GM12878 (cell line): ENCODE data around the gene ZNF410. TPM values are rescaled to one million over a fixed set of nuclear protein-coding genes. Genes with fewer than 3 reads are reported as not detected.

Experiments
- BCL11A ChIP-seq: IDR thresholded peaks from 2 replicates; pipeline ENCODE4 v1.6.1; 2011; ENCODE audit warnings: low read depth, low read length
- BMI1 ChIP-seq: fragments of 450-650 bp; IDR thresholded peaks from 2 replicates; pipeline ENCODE4 v1.6.1; 2016; ENCODE audit warnings: mild to moderate bottlenecking, moderate library complexity, borderline replicate concordance
- CBFB ChIP-seq: IDR thresholded peaks from 2 replicates; pipeline ENCODE4 v1.6.1; 2016; ENCODE audit warnings: antibody characterized with exemption, low read depth
- E2F8 ChIP-seq: fragments of 450-650 bp; IDR thresholded peaks from 2 replicates; pipeline ENCODE4 v1.6.1; 2018; ENCODE audit warnings: mild to moderate bottlenecking, low read depth, moderate library complexity; ENCODE audit not compliant: partially characterized antibody
- EGR1 ChIP-seq, 2 experiments: IDR thresholded peaks; 1 replicate in 1 of 2; 2 replicates in 1 of 2; pipeline ENCODE4 v1.6.1; 2011 to 2012; ENCODE audit warnings: low read depth in 2 of 2, low read length in 2 of 2, borderline replicate concordance in 1 of 2, mild to moderate bottlenecking in 1 of 2, moderate library complexity in 1 of 2
- EP300 ChIP-seq, 2 experiments: fragments of 150-350 bp in 1 of 2; IDR thresholded peaks; 2 replicates each; pipeline ENCODE4 v1.6.1; 2011 to 2012; ENCODE audit warnings: low read depth in 2 of 2, low read length in 2 of 2, borderline replicate concordance in 1 of 2, improper control_type of control experiment in 1 of 2, inconsistent platforms in 1 of 2; ENCODE audit not compliant: control insufficient read depth in 1 of 2
- KDM1A ChIP-seq: fragments of 200-600 bp; sonication (generic); IDR thresholded peaks from 2 replicates; pipeline ENCODE4 v1.6.1; 2016; ENCODE audit warnings: borderline replicate concordance
- MEF2A ChIP-seq: IDR thresholded peaks from 2 replicates; pipeline ENCODE4 v1.6.1; 2011; ENCODE audit warnings: low read depth, mild to moderate bottlenecking, low read length, moderate library complexity; ENCODE audit not compliant: insufficient read depth
- NFXL1 ChIP-seq: fragments of 450-650 bp; IDR thresholded peaks from 2 replicates; pipeline ENCODE4 v1.6.1; 2017; ENCODE audit warnings: antibody characterized with exemption, mild to moderate bottlenecking, borderline replicate concordance
- NFYA ChIP-seq: IDR thresholded peaks from 2 replicates; pipeline ENCODE4 v1.6.1; 2011; ENCODE audit warnings: low read depth, mild to moderate bottlenecking, low read length, improper control_type of control experiment, borderline replicate concordance
- RAD51 ChIP-seq: fragments of 450-650 bp; IDR thresholded peaks from 2 replicates; pipeline ENCODE4 v1.6.1; 2016; ENCODE audit warnings: moderate library complexity, mild to moderate bottlenecking, inconsistent platforms
- RFX5 ChIP-seq: IDR thresholded peaks from 2 replicates; pipeline ENCODE4 v1.6.1; 2011; ENCODE audit warnings: low read depth, low read length, improper control_type of control experiment
- SUZ12 ChIP-seq: fragments of 200-600 bp; sonication (generic); IDR thresholded peaks from one replicate; pipeline ENCODE4 v1.6.1; 2018; ENCODE audit warnings: antibody characterized with exemption, mild to moderate bottlenecking; ENCODE audit not compliant: unreplicated experiment
- USF1 ChIP-seq: IDR thresholded peaks from 2 replicates; pipeline ENCODE4 v1.6.1; 2011; ENCODE audit warnings: borderline replicate concordance, low read depth, mild to moderate bottlenecking, moderate library complexity, mixed read lengths, low read length; ENCODE audit not compliant: insufficient read depth; ENCODE audit errors: extremely low read length
- WRNIP1 ChIP-seq: IDR thresholded peaks from 2 replicates; pipeline ENCODE4 v1.6.1; 2011; ENCODE audit warnings: low read depth, low read length, improper control_type of control experiment, borderline replicate concordance
- YBX1 ChIP-seq: fragments of 450-650 bp; IDR thresholded peaks from 2 replicates; pipeline ENCODE4 v1.6.1; 2016; ENCODE audit warnings: antibody characterized with exemption
- ZBTB4 ChIP-seq: fragments of 450-650 bp; formaldehyde crosslinking; IDR thresholded peaks from 2 replicates; pipeline ENCODE4 v1.4.0; 2022; ENCODE audit warnings: mild to moderate bottlenecking, moderate library complexity
- ZNF274 ChIP-seq: IDR thresholded peaks from one replicate; pipeline ENCODE4 v1.8.0; 2011; ENCODE audit not compliant: insufficient read length, insufficient read depth
- polyA plus RNA-seq, 11 experiments: library from polyadenylated mRNA; depleted of rRNA in 4 of 11; unstranded in 6 of 11; stranded (reverse) in 5 of 11; fragments of >200 nt; fragmentation: Nextera tagmentation in 4 of 11; fragmentation: Illumina TruSeq in 1 of 11; extraction: Ambion mirVana in 4 of 11; extraction: Trizol in 1 of 11; gene quantifications; 1 replicate in 1 of 11; 2 replicates in 10 of 11; pipeline versions ENCODE4 v1.2.1 to v1.2.3, GENCODE V29; 2011 to 2016; ENCODE audit warnings: inconsistent platforms in 2 of 11, missing spikeins in 2 of 11, low read depth in 1 of 11
- total RNA-seq, 4 experiments: library from RNA; depleted of rRNA in 3 of 4; stranded (reverse); fragments of >200 nt in 3 of 4; fragmentation: Illumina TruSeq in 1 of 4; extraction: Trizol in 1 of 4; gene quantifications; 2 replicates each; pipeline versions ENCODE4 v1.2.1 to v1.2.3, GENCODE V29; 2013 to 2021

Gene ZNF410
- total and polyA plus RNA-seq, 10 of the 15 experiments (the other 5 are each of a cell fraction or from before 2014, with no cell fraction given) = 31.2 to 56.6 (median 47.7) TPM

GRCh38 chr14:73886449-73887317 is at the start of gene ZNF410 (continued):
- TF ChIP-seq ZBTB4 (CRISPR knock-in tag) (no peak), RFX5 (no peak), ZNF274 (no peak), BMI1 (no peak), EGR1 (IDR thresholded peaks at IDR 0.05; ENCODE audit: borderline replicate concordance in 1 of 2, low read depth in 2 of 2, low read length in 2 of 2) (peak; percentile 62 to 98), USF1 (no peak), WRNIP1 (no peak), CBFB (no peak; the same call in 1 of the 2 replicates), SUZ12 (no peak), KDM1A (no peak), NFYA (no peak), NFXL1 (no peak), E2F8 (no peak), YBX1 (no peak), MEF2A (0 out of 2 replicates have a peak, but pooled peaks have one; percentile 64), EP300 (IDR thresholded peaks at IDR 0.05; ENCODE audit: borderline replicate concordance in 1 of 2, control insufficient read depth in 1 of 2, low read depth in 2 of 2, low read length in 2 of 2) (peak; percentile 38 to 60; a peak in 2 of 4 replicates), BCL11A (0 out of 2 replicates have a peak, but pooled peaks have one; percentile 8), RAD51 (no peak)
